Glomerular endothelial cell (primary cell): ENCODE results near the gene THAP3. TPM values are rescaled to one million over a fixed set of nuclear protein-coding genes. Genes with fewer than 3 reads are reported as not detected.

Source experiments
- DNase-seq: peaks from one replicate; pipeline ENCODE4 v3.0.0-alpha.2; 2011; ENCODE audit warnings: low read depth, low spot score; ENCODE audit errors: extremely low read depth
- total RNA-seq: library from RNA; depleted of rRNA; stranded (reverse); fragments of >200 nt; gene quantifications from 2 replicates; pipeline ENCODE4 v1.2.3, GENCODE V29; 2015

THAP3 gene
- total RNA-seq, 1 donor from 2014 or later: 17.9 TPM

DNA sequence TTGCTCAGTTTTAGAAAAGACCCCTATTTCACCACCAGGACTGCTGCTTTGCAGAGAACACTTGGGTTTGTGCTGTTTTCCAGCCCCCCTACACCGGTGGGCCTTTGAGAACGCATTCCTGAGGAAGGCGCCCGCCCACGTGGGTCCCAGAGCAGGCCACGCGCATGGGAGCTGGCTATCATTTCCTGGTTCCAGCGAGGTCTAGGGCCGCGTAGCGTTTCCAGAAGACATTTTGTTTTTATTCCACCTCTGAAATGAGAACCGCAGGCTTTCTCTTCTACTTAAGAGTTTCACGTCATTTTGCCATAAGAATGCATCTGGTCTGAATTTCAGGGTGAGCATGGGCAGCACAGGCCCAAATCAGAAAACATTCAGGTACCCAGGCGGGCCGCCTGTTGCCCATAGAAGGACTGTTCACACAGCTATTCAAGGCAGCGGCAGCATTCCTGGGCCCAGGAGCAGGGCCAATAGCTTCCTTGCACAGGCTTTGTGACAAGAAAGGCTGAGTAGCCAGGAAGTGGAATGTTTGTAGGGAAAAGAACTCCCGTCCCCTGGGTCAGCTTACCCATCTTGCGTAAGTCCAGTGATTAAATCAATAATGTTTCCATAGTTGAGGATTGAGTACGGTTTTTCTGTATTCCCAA is 20.6 kb upstream of the THAP3 start:
- DNase-seq: no peak

DNA sequence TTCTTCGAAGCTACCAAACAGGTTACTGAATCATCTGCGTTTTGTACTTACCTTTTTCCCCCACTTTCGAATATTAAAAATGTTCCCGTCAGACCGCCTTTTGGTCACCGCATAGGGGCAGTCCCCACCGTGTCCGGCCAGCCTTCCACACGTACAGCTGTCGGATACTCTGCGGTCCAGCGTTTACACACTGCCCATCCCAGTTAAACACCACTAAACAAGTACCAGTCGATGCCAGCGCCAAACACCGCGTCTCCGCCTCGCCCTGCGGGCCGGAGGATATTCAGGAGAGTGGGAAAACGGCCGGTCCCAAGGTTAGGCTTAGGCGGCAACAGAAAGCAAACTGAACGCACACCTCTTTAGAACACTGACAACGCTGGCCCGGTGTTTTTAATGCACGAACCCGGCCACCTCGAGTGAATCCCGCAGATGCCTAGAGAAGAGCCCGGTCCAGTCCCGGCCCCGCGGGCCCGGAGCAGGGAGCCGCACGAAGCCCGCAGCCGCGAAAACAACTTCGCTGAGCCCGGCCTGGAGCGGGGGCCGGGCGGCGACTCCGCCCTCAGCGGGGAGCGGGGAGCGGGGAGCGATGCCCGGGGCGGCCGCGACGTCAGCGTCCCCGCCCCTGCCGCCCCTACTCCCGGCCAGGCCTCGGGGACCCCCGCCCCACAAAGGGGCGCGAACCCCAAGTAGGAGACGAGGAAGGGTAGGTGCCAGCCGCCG is 11.9 kb upstream of the THAP3 start:
- DNase-seq: no peak

GRCh38 chr1:6613361-6614018 is 11.2 kb upstream of the THAP3 start, which contains the start of gene PHF13:
TSS of gene PHF13 (plus strand) at chr1:6613731. CDS start at chr1:6614067, 336 bp downstream.
- DNase-seq: no peak

GRCh38 chr1:6614019-6614928 is 10.4 kb upstream of the THAP3 start:
- no peak for DNase-seq

GRCh38 chr1:6614929-6615785 is 9.5 kb upstream of the THAP3 start:
- DNase-seq: no peak

GRCh38 chr1:6619045-6619444 is 5.6 kb upstream of the THAP3 start:
- no peak for DNase-seq

DNA sequence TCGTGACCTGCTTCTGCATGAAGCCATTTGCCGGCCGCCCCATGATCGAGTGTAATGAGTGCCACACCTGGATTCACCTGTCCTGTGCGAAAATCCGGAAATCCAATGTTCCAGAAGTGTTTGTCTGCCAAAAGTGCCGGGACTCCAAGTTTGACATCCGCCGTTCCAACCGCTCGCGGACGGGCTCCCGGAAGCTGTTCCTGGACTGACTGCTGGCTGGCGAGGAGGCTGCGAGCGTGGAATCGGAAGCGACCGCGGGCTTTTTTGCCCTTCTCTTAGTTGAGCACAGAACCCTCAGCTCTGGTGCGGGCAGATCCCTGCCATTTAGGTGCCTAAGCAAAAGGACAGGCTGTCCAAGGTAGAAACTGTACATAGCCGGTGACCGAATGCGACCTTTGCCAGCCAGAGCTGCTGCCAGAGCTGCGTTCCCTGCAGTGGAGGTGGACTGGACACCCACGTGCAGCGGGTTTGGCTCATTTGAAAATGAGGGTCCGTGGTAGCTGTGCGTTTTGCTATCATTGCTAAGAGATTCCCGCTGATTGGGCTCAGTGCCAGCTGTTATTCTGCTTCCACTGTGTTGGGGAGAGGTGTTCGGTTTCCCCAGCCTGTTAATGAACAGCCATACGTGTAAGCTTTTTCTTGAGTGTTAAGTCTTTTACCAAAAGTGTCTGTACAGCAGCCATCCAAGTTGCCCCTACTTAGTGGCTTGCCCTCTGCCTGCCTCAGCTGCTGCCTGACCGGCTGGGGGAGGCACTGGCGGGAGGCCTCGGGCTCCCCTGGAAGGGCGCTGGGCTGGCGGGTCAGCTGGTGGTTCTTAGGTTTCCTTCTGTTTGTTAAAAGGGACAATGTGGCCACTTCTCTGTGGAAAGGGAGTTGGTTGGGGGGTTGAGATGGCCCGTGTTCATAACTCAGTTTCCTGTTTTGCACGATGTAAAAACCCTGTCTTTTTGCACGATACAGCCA is 3.0 kb upstream of the THAP3 start:
- DNase-seq: no peak

DNA sequence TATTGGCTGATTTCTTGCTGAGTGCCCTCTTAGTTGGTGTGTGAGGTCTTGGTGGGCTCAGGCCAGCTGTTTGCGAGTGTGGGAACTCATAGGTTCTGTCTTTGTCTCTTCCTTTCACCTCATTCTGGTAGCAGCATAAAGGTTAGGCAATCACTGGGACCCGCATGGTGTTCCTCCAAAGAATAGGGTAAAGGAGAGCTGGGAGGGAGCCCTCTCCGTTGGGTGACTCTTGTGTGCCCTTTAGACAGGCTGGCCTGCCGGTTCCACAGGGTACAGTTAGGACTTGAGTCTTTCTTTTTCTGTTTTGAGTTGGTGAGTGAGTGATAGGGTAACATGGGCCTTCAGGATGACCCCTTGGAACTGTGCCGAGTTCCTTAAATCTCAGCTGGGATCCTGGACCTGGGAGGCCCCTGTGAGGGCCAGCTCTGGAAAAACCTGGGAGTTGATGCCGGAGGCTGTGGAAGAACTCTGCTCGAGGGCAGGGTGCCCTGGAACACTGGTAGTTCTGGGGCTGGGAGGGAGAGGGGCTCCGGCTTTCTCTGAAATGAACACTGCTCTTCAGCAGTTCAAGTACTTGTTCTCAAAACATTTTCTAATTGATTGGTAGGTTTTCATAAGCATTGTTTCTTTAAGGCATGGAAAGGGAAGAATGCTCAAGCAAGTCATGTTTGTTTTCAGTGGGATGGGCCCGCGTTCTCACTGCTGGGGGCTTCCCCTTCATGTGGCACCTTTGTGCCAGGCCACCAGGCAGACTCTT is 2.1 kb upstream of the THAP3 start:
- no peak for DNase-seq

DNA sequence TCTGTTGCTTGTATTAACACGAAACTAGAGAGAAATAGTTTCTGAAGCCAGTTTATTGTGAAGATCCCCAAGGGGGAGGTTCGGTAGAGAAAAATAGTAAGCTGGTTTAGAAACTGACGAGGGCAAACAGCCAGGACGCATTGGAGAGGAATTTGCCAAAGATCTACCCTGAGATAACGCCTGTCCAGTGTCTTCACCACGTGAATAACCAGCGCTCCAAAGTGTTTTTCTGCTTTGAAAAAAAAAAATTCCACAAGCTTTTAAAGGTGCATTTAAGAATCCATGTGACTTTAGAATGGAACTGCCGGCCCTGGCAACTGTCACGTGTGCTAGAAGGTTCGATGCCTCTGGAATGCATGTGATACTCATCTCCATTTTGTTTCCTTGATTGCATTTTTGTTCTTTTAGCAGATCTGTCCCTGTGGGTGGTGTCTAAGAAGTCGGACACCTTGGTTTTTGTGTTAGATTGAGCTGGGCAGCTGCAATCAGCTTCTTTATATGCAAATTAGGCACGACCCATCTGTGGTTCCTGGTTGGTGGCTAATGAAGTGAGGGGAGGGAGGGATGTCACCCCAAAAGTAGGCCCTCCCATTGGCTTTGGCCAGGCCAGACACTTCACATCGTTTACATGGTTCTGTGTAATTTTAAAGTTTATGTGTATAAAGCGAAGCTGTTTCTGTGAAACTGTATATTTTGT is 1.3 kb upstream of the THAP3 start:
- no peak for DNase-seq

- DNase-seq: no peak
Observed at GRCh38 chr1:6625584-6626149, 999 bp downstream of the THAP3 start.

GRCh38 chr1:6627031-6627430 is 2.4 kb downstream of the THAP3 start:
- DNase-seq: no peak

GRCh38 chr1:6627841-6628545 is 3.3 kb downstream of the THAP3 start:
- no peak for DNase-seq

- DNase-seq: no peak
Observed at GRCh38 chr1:6628971-6629479, 4.4 kb downstream of the THAP3 start.

DNA sequence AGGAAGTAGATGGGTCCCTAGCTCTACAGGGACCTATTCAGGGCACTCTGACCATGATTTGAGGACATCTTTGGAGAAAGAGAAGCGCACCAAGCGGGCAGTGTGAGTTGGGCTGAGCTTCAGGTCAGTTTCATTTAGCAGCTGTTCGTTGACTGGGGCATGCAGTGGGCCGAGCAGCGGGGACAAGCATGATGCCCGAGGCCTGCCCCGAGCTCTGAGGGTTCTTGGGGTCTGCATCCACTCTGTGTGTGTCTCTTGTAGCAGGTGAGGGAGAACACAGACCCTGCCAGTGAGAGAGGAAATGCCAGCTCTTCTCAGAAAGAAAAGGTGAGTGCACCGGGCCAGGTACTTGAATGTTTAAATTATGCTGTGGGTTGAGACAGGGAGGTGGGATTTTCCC is 5.4 kb downstream of the THAP3 start:
- DNase-seq: no peak

- no peak for DNase-seq
Observed at GRCh38 chr1:6631058-6631457, 6.4 kb downstream of the THAP3 start.
